NCI-H446 (cell line): ENCODE results near the gene GAN.
A peak's percentile ranks its signal among the peaks of the same experiment; 100 is the strongest.
"Not testable (repeated sequence)": the region's sequence is repeated elsewhere in the genome, so short reads cannot be mapped to it uniquely, and the experiment has no call there.

Experiments
- DNase-seq, 2 experiments: peaks; one replicate each; lab custom pipeline; 2025; lab: John Stamatoyannopoulos, UW

The GAN gene

DNA sequence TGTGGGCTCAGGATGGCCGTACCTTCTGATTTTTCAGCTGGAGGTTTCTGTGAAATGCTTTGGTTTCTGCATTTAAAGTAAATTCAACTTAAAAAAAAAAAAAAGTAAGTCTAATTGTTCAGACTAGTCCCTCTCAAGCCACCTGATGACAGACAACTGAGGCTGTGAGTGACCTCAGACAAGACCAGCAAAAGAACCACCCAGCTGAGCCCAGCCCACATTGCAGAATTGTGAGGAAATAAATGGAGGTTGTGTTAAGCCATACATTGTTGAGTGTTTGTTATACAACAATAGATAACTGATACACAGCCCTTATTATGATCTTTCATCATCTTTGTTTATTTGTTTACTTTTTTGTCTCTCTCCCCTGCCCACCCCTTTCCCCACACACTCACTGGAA is 85.1 kb downstream of the GAN start:
- DNase-seq = no peak

DNA sequence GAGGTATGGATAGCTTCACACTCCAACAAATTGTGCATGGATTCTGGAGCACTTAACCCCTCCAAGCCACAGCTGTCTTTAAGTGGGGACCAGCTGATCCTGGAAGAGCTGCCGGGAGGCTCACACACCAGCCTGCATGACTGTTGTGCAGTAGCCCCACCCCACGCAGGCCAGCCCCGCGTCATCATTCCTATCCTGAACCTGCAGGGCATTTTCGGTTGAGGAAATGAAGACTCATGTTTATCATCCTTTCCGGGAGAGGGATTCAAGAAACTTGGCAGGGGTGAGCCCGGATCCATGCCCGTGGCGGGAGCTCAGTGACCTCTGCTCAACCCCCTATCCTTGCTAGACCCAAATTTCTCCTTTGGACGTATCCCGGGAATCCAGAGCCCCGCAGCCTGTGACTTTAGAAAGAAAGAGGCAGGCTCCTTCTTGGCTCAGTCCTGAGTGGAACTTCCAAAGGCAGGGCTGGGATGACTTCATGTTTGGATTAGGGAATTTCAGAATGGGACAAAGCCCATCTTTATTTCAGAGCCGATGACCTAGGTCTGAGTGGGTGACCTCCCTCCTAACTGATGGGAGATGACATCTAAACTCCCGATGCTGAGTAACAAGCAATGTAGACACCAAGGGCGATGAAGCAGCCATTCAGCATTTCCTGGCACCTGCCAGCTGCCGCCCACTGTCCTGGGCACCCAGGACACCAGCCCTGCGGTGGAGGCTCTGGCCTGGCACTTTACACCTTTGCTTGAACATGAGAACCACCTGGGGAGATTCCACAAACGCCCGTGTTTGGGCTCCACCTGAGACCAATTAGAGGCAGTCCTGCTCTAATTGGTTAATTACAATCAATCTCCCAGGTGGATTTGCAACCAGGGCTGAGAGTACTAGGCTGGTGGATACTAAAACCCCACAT is 86.5 kb downstream of the GAN start:
- DNase-seq = no peak

DNA sequence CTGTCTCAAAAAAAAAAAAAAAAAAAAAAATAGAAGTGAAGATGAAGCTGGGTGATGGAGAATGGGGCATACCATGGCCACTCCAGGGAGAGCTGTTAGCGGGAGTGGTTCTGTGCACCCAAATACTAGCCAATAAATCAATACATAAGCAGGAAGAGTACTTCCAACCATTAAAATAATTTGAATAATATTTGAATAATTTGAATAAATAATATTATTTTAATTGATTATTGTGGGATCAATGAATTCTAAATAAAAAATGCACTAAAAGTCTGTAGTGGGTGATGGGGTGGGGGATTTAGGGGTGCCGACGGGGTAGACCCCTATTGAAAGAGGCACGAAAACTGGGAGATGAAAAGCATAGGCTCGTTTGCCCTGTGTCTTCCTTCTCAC is 88.4 kb downstream of the GAN start:
- DNase-seq = no peak

DNA sequence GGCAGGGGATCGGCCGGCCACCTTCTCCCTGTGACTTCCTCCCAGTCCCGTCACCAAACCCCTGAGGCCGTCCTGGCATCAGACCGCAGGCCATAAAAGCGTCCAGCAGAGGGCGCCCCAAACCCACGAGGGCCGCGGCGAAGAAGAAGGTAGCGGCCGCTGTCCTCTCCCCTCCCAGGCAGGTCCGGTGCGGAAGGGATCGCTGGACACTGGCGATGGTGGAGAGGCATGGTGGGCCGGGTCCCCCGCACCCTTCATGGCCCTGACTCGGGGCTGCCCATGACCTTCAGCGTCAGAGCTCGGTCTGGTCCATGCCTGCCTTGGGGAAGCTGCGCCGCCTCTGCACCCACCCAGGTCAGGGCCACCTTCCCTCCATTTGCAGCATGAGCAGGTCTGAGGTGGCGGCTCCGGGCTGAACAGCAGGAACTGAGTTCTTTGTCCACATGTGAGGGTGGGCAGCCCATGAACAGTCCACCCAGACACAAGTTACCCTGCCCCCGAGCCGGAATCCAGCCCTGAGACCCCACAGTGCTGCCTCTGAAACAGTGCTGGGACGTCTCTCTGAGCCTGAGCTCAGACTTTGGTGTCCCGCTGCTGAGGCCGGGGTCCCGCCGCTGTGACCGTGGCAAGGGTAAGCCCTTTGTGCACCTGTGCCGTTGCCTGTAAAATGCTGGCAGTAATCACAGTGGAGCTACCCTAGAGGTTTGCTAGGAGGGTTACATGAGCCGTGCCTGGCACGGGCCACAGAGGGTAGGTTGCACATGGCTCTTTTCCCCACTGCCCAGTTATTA is 89.0 kb downstream of the GAN start:
- peak; percentile 27 to 57 for DNase-seq

DNA sequence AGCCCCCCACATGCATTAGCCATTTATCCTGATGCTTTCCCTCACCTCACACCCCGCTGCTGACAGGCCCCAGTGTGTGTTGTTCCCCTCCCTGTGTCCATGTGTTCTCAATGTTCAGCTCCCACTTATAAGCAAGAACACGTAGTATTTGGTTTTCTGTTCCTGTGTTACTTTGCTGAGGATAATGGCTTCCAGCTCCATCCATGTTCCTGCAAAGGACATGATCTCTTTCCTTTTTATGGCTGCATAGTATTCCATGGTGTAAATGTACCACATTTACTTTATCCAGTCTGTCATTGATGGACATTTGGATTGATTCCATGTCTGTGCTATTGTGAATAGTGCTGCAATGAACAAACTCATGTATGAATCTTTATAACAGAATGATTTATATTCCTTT is 90.2 kb downstream of the GAN start:
- DNase-seq = not testable (repeated sequence)

DNA sequence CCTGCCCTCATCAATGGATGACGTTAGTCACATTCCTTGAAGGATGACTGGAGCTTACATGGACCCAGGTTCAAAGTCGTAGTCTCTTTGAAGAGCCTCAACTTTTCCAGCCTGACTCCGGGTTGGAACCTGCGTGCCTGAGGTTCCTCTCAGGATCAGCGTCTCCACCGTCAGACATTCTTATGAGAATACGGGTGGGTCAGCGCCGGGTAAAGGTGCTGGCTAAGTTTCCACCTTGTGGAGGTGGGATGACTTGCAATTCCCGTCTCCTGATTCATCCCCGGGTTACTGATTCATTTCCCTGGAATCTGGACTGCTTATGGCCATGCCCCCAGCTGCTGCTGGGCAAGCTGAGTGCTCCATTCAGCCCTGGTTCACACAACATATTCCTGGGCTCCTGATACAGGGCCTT is 90.9 kb downstream of the GAN start:
- no peak for DNase-seq

DNA sequence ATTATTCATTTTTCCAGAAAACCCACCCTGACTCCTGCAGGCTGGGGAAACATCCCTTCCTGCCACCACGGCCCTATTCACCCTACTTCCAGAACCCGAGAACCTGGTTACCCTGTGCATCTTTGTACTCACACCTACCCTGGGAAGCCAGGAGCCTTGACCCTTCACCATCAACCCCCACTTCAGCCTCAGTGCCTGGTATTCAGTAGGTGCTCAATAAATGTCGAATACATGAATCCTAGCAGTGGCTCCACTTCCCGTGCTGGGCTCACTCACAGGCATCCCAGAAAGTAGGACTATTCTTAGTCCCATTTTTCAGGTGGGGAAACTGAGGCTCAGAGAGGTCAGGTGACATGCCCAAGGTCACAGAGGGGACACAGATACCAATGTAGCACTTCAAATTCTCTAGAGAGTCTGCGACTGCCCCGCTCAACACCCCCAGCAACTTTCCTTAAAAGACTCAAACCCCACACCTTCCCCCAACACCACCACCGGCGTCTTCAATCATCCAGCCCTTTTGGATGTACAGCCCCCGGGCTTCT is 93.7 kb downstream of the GAN start:
- DNase-seq = no peak

DNA sequence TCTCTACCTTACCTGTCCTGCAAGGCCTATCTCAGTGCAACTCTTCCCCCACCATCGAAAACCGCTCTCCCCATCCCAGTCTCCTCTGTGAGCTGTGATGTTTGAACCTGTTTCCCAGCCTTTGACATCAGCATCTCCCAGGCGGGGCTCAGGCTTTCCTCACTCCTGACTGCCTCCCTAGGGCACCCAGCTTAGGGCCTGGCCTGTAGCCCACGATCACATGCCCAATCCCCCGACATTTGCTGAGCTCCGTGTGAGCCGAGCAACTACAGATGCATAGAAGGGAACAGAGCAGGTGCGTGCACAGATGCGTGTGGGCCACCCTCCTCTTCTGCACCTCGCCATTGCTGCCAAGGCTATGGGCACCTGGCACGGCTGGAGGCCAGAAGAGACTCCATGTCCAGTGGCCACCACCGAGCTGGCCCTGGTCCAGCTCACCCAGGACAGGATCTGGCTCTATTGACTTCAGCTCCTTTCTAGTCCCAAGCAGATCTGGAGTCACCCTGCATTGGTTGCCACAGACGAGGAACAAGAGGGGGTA is 94.3 kb downstream of the GAN start:
- no peak for DNase-seq

DNA sequence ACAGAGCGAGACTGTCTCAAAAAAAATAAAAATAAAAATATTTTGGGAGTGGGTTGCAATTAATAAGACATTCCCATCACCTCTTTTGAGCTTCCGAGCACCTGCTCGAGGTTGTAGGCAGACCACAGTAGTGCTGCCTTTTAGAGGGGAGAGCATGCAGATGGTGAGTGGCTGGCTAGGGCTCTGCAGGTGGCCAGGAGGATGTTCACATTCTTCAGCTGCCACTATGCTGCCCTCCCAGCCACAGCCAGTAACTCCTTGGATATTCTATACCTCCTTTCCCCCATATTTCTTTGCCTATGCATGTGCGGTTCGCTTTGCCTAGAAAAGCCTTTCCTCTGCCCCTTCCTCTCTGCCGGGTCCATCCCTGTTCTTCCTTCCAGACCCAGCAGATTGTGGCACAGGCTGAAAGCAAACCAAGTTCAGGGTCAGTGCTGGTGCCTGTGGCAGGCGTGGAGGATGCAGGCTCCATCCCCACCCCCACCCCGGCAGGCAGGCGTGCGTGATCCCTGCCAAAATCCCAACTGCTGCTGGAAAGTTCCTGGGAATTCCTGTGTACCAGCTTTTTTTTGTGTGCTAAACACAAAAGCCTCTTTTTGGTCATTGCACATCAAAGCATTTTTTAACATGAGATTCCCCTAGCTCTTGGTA is 96.0 kb downstream of the GAN start:
- no peak for DNase-seq

DNA sequence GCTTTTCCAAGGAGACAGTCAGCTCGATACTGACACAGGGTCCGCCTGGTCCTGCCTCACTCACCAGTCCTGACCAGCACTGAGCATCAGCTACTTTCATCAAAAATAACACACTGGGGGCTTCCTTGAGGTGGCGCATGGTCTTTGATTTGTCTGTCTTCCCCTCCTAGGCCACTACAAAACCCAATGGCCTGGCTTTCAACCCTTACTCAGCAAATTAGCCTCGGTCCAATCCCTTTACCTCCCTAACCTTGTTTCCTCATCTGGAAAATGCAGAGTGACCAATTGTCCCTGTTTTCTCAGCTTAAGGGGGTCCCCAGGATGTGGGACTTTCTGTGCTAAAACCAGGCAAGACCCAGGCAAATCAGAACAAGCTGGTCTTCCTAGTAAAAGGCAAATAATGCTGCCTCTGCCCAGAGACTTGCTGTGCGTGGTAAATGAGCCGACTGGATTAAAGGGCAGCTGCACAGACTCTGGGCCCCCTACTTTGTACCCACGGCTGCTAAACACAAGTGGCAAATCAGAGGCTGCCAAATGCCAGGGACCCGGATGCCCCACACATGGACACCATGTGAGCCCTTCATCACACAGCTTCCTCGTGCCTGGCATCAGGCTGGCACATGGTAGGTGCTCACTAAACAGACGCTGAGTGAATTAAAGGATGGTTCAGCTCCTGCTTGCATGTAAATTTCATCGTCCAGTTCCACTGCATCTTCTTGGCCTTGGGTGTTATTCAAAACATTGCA is 98.7 kb downstream of the GAN start:
- no peak for DNase-seq

DNA sequence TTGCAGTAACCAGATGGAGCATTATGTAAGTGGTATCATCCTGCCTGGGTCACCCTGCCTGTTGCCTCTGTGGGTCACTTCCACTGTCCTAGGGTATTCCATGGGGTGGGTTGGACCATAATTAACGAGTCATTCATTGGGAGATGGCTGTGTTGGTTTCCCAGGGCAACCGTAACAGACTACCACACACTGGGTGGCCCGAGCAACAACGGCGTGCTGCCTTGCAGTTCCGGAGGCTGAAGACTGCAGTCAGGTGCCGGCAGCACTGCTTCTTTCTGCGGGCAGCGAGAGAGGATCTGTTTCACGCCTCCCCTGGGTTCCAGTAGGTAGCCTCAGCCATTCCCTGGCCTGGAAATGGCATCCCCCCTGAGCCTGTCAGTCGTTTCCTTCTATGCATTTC is 101.0 kb downstream of the GAN start:
- no peak for DNase-seq

DNA sequence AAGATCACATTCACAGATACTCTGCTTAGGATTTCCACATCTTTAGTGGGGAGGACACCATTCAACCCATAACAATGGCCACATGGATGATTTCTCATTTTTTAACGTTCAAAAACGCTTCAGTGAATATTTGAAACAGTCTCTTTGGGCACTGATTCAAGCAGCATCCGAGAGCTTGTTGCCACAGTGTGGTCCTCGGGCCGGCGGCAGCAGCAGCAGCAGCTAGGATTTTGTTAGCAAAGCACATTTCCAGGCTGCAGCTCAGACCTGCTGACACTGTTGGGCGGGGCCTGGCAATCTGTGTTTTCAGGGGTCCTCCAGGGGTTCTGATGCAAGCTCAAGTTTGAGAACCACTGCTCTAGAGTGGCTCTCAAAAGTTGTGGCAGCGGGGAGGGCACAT is 102.0 kb downstream of the GAN start:
- DNase-seq = no peak

DNA sequence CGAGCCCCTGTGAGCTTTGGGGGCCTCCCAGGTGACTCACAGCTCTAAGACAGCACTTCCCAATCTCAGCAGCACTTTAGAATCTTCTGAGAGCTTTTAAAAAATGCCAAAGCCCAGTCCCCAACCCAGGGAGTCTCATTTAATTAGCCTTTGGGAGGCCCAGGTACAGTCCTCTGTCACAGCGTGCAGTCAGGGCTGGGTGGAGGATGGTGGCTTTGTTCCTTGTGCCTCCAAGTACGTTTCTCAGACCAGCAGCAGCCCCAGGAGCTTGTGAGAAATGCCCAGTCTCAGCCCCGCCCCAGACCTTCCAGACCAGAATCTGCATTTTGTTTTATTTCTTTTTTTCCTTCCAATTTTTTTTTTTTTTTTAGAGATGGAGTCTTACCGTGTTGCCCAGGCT is 102.4 kb downstream of the GAN start:
- DNase-seq = no peak

DNA sequence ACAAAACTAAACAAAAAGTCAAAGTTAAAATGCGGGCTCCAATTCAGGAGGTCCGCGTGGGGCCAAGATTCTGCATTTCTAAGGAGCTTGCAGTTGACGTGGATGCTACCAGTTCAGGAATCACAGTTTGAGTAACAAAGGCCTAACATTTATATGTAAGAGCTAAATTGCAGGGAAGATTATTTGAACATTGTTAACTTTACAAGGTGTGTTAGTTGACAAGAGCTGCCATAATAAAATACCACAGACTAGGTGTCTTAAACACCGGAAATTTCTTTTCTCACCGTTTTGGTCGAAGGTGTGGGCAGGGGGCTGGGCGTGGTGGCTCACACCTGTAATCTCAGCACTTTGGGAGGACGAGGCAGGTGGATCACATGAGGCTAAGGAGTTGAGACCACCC is 105.0 kb downstream of the GAN start:
- no peak for DNase-seq

DNA sequence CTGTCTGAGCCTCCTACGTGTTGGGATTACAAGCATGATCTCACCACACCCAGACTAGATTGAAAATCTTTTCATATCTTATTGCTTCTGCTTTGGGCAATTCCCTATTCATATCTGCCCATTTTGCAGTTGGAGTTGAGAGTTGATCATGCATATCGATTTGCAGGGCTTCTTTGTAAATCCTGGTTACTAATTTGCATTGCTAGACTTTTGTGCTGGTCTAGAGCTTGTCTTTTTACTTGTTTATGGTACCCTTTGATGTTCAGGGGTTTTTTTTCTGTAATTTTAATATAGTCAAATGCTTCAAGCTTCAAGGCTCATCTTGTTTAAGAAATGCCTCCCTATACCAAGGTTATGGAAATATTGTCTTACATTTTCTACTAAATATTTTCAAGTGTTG is 106.4 kb downstream of the GAN start:
- DNase-seq = no peak

DNA sequence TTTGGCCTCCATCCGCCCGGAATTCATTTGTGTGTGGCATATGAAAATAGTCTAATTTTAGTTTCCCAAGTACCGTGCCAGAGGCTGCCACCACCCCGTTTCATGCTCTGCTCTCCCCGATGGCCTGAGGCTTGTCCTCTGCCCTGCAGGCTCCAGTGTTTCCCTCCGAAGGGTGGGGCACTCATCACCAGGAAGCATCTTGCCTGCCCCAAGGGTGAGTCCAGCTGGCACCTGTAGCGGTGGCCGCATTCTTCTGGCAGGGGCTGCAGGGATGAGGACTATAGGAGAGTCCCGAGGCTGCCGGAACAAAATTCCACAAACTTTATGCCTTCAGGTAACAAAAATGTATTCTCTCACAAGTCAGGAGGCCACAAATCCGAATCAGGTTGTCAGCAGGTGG is 106.8 kb downstream of the GAN start:
- DNase-seq = no peak

DNA sequence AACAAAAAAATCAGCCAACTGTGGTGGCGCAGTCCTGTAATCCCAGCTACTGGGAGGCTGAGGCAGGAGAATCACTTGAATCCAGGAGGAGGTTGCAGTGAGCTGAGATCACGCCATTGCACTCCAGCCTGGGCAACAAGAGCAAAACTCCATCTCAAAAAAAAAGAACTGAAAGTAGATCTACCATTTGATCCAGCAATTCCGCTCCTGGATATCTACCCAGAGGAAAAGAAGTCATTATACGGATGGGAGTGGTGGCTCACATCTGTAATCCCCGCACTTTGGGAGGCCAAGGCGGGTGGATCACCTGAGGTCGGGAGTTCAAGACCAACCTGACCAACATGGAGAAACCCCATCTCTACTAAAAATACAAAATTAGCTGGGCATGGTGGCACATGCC is 107.4 kb downstream of the GAN start:
- not testable (repeated sequence) for DNase-seq

DNA sequence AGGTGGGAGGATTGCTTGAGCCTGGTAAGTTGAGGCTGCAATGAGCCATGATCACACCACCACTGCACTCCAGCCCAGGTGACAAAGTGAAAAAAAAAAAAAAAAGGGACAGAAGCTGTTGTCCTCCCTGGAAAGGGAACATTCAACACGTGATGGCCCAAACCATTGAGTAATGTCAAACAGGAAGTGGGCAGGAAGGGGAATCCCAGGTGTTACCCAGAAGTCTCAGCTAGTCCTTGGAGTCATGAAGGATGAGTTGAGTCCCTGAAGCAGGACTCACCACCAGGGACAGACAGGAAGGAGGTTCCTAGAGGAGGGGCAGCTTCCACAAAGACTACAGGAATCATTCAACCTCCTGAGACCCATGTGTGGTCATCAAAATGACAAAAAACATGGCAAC is 110.0 kb downstream of the GAN start:
- no peak for DNase-seq

DNA sequence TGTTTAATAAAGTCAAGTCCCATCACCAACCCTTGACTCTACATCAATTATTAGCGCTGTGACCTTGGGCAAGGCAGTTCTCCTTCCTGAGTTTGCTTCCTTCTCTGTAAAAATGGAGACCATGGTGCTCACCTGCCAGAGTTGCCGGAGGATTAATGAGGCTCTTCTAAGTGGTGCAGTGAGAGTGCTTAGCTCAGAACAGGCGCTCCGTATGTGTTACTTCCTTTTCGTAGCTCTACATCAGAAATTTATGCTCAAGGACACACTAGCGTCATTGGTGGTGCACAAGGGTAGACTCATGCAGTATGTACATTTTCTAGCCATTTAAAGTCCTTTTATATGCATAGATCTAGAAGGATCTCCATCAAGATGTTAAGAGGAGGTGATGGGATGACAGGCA is 112.5 kb downstream of the GAN start:
- no peak for DNase-seq

DNA sequence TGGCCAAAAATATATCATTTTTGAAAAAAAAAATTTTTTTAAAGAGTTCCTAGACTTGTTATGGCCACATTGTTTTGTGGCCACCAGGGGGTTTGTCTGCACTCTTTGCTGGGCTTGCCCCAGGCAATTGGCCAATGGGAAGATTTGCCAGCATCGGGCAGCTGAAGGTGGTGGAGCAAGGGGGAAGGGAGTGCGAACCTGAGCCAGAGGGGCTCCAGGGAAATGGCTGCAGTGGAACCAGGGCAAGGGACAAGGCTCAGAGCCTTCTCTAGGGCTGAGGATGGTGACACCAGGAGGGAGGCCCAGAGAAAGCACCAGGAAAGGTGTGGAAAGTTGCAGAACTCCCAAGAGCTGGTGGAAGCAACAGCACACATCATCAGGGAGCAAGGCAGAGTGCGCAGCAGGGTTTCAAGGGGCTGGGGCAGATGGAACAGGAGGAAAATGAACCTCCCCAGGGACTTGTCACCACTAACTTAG is 114.3 kb downstream of the GAN start:
- peak in 1 of 2 experiments; percentile 39 for DNase-seq
